GM18861 (cell line): ENCODE data around the gene EMX2.

Source experiments
- ATAC-seq: cut with Tn5 transposase; IDR thresholded peaks from one replicate; pipeline ENCODE4 v1.9.1; 2021; ENCODE audit not compliant: unreplicated experiment

Gene EMX2

GRCh38 chr10:117531371-117532002 lies 11.1 kb upstream of the EMX2 start:
- ATAC-seq, result no peak

GRCh38 chr10:117532003-117532385 lies 10.6 kb upstream of the EMX2 start:
- no peak for ATAC-seq

DNA sequence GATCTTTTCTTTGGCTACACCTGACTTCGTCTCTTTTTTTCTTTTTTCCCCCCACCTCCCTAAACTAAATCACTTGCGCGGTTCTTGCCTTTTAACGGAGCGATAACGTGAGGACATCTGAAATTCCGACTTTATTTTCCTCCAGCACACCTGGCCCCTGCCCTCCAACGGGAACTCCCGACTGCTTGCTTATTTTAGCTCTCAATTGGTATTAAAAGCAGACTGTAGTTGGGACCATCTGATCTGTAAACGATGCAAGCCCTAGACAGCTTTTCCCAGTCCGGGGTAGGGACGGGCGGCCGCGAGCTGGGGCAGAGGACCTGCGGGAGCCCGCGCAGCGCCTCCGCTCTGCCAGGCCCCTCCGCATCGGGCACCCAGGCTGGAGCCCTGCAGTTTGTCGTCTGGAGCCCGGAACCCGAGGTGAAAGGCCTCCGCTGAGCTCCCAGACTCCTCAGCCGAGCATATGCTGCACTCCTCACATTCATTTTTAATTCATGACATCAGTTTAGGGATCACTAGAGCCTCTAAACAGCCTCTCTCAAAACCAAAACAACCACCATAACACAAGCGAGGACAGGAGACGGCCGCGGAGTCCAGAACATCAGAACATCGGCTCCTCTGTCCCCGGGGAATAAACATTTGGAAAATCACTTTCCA lies 10.0 kb upstream of the EMX2 start:
- no peak for ATAC-seq

DNA sequence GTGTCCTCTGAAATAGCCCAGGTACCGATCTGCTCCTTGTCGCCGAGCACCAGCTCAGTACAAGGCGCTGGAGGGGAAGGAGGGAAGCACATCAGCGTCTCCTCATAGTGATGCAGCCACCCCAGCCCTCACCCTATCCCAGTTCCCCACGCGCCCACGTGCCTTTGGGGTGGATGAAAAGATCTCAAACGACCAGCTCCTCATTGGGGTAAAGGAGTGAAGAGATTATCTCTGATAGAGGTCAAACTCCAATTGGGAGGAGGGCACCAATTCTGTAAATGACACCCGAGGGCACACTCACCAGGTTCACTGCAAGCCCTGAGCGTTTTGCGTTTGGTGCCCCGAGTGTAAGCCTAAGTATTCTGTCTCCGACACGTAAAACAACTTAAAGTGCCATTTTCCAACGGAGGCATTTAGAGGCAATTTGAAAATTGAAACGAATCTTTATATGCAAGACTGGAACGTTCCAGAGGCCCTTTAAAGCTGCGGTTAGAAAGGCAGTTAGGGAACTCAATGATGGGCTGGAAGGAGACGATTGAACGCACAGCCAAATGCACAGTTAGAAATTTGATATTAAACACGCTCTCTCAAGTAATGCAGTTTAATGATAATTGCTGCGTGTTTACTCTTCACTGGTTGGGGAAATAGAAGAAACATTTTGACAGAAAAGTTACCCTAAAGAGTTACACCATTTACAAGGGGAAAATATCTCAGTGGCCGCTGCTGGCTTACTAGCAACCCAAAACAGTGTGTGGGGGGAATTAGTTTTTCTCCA lies 8.9 kb upstream of the EMX2 start:
- no peak for ATAC-seq

GRCh38 chr10:117534321-117535297 lies 7.9 kb upstream of the EMX2 start:
- no peak for ATAC-seq

- ATAC-seq, result no peak
These were observed 7.1 kb upstream of the EMX2 start for GRCh38 chr10:117535298-117536071.

GRCh38 chr10:117536072-117536865 lies 6.3 kb upstream of the EMX2 start:
- ATAC-seq, result no peak

DNA sequence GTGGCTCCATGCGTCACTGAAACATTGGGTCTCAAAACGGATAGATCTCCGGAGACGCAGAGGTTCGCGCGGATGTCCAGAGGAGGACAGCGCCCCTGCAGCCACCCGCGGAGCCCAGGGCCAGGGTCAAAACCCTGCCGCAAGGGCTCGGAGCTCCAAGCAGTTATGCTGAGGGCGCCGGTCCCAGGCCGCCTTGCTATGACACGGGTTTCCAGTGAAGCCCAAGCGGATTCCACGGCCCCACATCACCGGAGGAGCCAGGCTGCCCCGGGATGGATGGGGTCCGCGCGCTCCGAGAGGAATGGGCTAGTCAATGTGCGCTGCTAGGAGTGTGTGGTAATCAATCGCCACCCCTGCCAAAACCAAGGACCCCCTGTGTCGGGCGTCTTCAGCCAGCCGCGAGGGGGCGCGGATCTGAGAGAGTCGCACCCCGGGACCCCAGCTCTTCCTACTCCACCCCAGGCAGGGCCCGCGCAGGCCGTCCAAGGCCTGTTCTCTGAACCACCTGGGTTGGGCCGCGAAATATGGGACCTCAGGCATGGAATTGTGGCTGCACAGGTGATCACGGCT lies 5.6 kb upstream of the EMX2 start:
- ATAC-seq, result no peak

DNA sequence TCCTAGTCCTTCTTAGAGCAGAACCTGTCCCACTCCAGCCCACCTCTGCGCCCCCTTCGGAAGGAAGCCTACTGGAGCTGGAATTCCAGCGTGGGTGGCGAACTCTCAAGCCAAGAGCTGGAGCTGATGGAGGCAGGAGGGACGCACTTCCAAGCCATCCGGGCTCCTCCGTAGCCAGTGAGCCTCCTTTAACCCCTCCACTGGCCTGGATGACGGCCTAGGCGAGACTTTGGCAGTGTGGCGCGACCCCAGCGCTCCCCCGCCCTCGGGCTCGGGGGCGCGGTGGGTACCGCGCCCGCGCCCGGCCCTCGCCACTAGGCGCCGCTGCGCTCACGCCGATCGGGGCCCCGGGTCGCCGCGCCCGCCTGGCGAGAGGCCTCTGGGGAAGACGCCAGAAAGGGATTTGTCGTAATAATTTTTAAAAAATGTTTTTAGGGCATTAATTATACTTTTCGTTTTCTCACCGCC lies 5.1 kb upstream of the EMX2 start:
- peak; percentile 46 for ATAC-seq

GRCh38 chr10:117537904-117538524 lies 4.5 kb upstream of the EMX2 start:
- no peak for ATAC-seq

DNA sequence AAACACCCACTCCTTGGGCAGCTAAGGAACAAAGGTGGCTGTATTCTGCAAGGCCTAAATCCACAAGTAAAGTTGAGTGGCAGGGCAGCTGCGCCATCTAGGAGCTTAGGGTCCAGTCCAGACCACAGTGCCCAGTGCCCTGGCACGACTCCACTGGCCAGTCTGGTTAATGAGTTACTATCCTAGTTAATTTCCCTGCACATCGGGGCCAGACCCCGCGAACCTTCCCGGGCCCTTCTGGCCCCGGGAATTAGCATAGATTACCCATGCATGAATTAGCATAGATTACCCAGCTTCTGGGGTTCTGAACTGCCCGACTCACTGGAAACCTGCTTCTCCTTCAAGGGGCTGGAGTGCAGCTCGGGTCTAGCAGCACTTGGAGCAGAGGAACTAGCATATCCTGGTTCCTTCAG lies 3.2 kb upstream of the EMX2 start:
- no peak for ATAC-seq

GRCh38 chr10:117539903-117540639 lies 2.5 kb upstream of the EMX2 start:
- no peak for ATAC-seq

- ATAC-seq, result no peak
These were observed 1.7 kb upstream of the EMX2 start for GRCh38 chr10:117540640-117541404.

- no peak for ATAC-seq
These were observed 1.1 kb upstream of the EMX2 start for GRCh38 chr10:117541405-117541908.

DNA sequence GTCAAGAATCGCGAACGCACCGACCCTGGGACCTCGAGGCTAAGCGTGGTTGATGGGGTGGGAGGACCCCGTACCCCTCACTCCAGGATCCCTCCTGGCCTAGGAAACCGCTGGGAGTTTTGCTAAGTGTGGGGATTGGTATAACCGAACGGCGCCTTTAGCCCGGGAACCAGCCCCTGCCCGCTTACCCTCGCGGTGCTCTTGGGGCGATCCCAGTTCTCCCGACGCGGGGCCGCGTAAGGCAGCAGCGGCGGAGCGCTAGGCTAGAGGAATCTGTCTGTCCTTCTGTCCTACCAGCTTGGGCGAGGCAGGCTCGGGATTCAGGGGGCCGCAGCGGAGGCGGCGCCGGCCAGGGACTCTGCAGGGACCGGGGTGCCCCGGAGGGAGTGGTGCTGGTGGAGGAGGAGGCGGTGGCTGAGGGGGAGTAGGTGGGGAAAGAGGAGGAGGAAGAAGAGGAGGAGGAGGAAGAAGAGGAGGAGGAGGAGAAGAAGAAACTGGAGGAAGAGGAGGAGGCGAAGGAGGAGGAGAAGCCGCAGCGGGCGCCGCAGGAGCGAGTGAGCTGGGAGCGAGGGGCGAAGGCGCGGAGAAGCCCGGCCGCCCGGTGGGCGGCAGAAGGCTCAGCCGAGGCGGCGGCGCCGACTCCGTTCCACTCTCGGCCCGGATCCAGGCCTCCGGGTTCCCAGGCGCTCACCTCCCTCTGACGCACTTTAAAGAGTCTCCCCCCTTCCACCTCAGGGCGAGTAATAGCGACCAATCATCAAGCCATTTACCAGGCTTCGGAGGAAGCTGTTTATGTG lies 439 bp upstream of the EMX2 start:
- ATAC-seq, result no peak
